Activated T-helper 1 cell treated with Interleukin-2 at 50 U/mL for 16 hours (primary cell): Measurements from ENCODE around the gene ZNF416.

Experiments
- DNase-seq: peaks from one replicate; pipeline ENCODE4 v3.0.0-alpha.2; 2020; ENCODE audit warnings: low read depth

The ZNF416 gene

DNA sequence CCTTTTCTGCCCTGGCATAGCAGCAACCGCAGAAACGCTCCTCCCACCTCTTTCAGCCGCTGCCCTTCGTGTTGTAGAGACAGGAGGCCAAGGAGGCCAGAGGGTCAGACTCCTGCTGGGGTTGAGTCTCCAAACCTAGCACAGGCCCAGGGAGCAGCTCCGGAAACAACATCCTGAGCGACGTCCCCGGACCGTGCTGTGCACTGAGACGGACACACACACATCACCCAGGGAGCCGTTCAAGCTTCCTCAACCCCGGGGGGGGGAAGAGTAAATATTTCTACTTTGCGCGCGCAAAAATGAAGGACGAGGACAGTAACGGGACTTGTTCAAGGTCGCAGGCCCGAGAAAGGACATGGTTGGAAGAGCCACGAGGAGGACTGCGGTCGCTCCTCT, 19.7 kb downstream of the ZNF416 start:
- DNase-seq = no peak

DNA sequence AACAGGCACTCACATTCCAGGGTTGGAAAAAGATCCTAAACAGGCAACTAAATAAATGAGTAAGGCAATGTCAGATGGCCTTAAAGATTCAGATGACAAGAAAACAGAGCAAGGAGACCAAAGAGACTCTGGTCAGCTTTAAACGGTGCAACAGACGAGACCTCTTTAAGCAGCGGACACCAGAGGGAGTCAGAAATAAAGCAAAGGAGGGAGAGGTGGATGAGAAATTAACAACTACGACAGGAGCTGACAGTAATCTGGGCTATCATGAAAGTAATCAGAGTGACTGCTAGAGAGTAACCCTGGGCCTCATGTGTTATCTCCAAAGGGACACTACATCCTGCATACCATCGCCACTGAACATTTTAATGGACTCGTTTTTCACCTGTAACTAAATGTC, 20.2 kb downstream of the ZNF416 start:
- DNase-seq = no peak

DNA sequence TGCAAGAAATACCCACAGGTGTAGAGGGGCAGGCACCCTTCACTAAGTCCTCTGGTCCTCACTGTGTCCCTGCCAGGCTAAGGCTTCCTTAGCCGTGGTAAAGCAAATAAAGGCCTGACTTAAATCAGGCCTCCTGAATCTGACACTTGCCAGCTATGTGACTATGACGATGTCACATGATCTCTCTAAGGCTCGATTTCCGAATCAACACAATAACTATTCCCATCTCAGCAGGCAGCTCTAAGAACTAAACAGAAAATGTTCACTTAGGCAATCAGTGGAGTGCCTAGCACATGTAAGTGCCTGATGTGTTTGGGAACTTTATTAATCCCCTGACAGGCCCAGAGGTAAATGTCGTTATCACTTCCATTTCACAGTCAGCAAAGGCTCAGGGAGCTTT, 21.1 kb downstream of the ZNF416 start:
- no peak for DNase-seq

DNA sequence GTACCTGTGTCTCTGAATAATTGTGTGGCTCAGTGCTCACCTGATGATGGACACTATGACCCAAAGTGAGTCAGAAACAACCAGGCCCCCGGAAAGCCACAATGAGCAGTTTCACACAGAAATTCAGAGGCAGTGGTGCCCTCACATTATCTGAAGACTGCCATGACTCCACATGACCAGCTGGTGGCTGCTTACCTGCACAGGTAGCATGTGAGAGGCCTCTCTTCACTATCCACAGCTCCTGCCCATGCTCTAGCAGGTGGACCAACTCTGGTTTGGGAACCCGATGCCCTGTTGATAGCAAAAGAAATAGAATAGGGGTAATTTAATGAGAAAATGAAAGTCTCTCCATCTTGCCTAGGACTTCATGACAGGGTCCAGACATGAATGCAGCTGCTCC, 26.3 kb downstream of the ZNF416 start:
- DNase-seq = no peak

DNA sequence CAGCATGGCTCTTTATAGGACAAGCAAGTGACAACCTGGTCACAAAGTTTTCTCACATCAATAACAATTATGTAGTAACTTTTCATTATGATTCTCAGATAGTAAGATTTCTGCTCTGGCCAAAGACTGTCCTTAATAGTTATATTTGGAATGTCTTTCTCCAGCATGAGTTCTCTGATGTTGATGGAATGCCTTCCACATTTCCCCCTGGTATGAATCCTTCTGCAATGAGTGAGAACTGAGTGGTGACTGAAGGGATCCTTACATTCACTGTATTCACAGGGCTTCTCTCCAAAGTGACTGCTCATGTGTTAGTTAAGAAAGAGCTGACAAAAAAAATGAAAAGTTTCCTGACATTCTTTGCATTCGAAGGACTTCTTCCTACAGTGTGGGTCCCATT, 32.2 kb downstream of the ZNF416 start:
- no peak for DNase-seq

DNA sequence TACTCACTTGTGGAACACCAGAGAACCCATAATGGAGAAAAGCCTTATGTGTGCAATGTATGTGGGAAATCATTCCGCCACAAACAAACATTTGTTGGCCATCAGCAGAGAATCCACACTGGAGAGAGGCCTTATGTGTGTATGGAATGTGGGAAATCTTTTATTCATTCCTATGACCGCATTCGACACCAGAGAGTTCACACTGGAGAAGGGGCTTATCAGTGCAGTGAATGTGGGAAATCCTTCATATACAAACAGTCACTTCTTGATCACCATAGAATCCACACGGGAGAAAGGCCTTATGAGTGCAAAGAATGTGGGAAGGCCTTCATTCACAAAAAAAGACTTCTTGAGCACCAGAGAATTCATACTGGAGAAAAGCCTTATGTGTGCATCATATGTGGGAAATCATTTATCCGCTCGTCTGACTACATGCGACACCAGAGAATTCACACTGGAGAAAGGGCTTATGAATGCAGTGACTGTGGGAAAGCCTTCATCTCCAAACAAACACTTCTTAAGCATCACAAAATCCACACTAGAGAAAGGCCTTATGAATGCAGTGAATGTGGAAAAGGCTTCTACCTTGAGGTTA, 40.7 kb downstream of the ZNF416 start:
- DNase-seq = no peak

DNA sequence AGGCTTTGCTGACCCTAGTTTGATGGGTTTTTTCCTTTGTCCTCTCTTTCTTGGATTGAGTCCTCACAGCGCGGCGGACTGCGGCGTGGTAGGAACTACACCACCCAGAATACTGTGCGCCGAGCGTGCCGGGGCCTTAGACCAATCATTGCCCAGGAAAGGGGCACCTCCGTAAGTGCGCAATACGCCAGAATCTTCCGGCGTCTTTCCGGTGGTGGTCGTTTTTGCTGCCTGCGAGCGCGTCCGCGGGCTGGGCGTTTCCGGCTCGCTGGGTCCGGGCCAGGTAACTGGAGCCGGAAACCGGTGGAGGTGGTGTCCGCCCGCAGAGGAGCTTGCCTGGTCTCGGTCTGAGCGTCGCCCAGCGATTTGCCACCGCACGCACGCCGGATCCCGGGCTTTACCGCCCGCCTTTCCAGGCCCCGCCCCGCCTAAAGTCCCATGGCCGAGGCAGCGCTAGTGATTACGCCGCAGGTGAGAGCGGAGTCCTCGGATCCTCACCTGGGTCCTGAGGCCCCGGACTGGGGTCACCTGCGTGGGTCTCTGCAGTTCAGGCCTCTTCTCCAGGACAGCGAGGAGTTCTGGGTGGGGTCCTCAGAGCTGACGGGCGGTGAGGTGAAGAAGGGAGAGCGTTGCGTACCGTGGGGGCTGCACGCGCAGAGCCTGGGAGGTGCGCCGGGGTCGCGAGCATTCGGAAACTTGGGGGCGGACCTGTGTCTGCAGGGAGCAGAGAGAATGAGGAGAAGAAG, 51.4 kb downstream of the ZNF416 start, which contains the start of gene ZNF549:
Gene ZNF549 (plus strand): TSS at position 221 of the 746 bp plus-strand sequence. CDS start 218 bp downstream, at position 439.
- peak; percentile 83 for DNase-seq
